IMR-90 (cell line): ENCODE results near the gene FAM20C. TPM values are rescaled to one million over a fixed set of nuclear protein-coding genes. Genes with fewer than 3 reads are reported as not detected.

Source experiments
- ATAC-seq: fragments of 200-7000 bp; cut with Tn5 transposase; 2 replicates; pipeline ENCODE4 v1.9.1; 2020; ENCODE audit warnings: low read depth, mild to moderate bottlenecking, moderate library complexity
- BruUV-seq: library from RNA; stranded (reverse); fragments of 400-500 nt; replicated peaks from 2 replicates; lab custom pipeline; 2021; lab: Mats Ljungman, UMichigan
- CTCF ChIA-PET: fragments of 300-600 bp; formaldehyde crosslinking; extraction: SDS; loops from one replicate; lab custom pipeline; 2021; ENCODE audit warnings: antibody characterized with exemption; lab: Yijun Ruan, JAX
- POLR2A ChIA-PET: fragments of 300-600 bp; sonication (Branson Sonifier 250); formaldehyde crosslinking; loops from one replicate; lab custom pipeline; 2022; ENCODE audit warnings: antibody characterized with exemption; ENCODE audit not compliant: unreplicated experiment; lab: Charles Lee
- DNase-seq: peaks from one replicate; pipeline ENCODE4 v3.0.0; 2013
- H2AFZ ChIP-seq: replicated peaks from 2 replicates; pipeline ENCODE3; 2013; ENCODE audit warnings: low read length, mild to moderate bottlenecking; ENCODE audit not compliant: poor library complexity
- H2AK5ac ChIP-seq: 2 replicates; pipeline ENCODE4 v1.6.1; 2013; ENCODE audit warnings: low read depth, low read length, inconsistent platforms
- H2AK9ac ChIP-seq: replicated peaks from 2 replicates; pipeline ENCODE3; 2013; ENCODE audit warnings: mild to moderate bottlenecking, low read depth, low read length, moderate library complexity; ENCODE audit not compliant: poor library complexity
- H2BK120ac ChIP-seq: 2 replicates; pipeline ENCODE4 v1.6.1; 2013; ENCODE audit warnings: low read depth, low read length, inconsistent platforms
- H2BK15ac ChIP-seq: 3 replicates; pipeline ENCODE4 v1.6.1; 2013; ENCODE audit warnings: low read depth, low read length, inconsistent platforms
- H2BK20ac ChIP-seq: 2 replicates; pipeline ENCODE4 v1.6.1; 2013; ENCODE audit warnings: low read depth, mild to moderate bottlenecking, inconsistent platforms, low read length, moderate library complexity
- H2BK5ac ChIP-seq: 2 replicates; pipeline ENCODE4 v1.6.1; 2013; ENCODE audit warnings: mild to moderate bottlenecking, low read depth, low read length, inconsistent platforms; ENCODE audit not compliant: poor library complexity, severe bottlenecking
- H3K14ac ChIP-seq: replicated peaks from 2 replicates; pipeline ENCODE4 v1.6.1; 2013; ENCODE audit warnings: low read depth, low read length, inconsistent platforms
- H3K18ac ChIP-seq: 2 replicates; pipeline ENCODE4 v1.6.1; 2013; ENCODE audit warnings: low read depth, low read length, control low read depth
- H3K23ac ChIP-seq: 2 replicates; pipeline ENCODE4 v1.6.1; 2013; ENCODE audit warnings: low read depth, low read length, inconsistent platforms
- H3K27ac ChIP-seq: 2 replicates; pipeline ENCODE4 v1.5.1; 2013; ENCODE audit warnings: mild to moderate bottlenecking, control low read depth, low read length; ENCODE audit not compliant: insufficient read depth
- H3K27me3 ChIP-seq: 2 replicates; pipeline ENCODE4 v1.6.1; 2013; ENCODE audit warnings: low read length; ENCODE audit not compliant: control insufficient read depth, insufficient read depth
- H3K36me3 ChIP-seq: 2 replicates; pipeline ENCODE4 v1.6.1; 2013; ENCODE audit warnings: low read length, mixed read lengths; ENCODE audit not compliant: control insufficient read depth, insufficient read depth
- H3K4ac ChIP-seq: 2 replicates; pipeline ENCODE4 v1.6.1; 2013; ENCODE audit warnings: low read depth, low read length, inconsistent platforms
- H3K4me1 ChIP-seq: 2 replicates; pipeline ENCODE4 v1.6.1; 2013; ENCODE audit warnings: low read length, mixed read lengths; ENCODE audit not compliant: control insufficient read depth, insufficient read depth
- H3K4me2 ChIP-seq: 2 replicates; pipeline ENCODE4 v1.6.1; 2013; ENCODE audit warnings: low read depth, mild to moderate bottlenecking, control low read depth, low read length, moderate library complexity
- H3K4me3 ChIP-seq: 2 replicates; pipeline ENCODE4 v1.5.1; 2013; ENCODE audit warnings: low read depth, mild to moderate bottlenecking, control low read depth, low read length, moderate library complexity; ENCODE audit not compliant: insufficient read depth
- H3K56ac ChIP-seq: 2 replicates; pipeline ENCODE4 v1.6.1; 2013; ENCODE audit warnings: low read length, inconsistent platforms; ENCODE audit not compliant: insufficient read depth; ENCODE audit errors: extremely low read depth
- H3K79me1 ChIP-seq, 2 experiments: 2 replicates each; pipeline ENCODE4 v1.6.1; 2013; ENCODE audit warnings: low read length in 2 of 2, inconsistent platforms in 1 of 2, low read depth in 1 of 2
- H3K9ac ChIP-seq: 2 replicates; pipeline ENCODE4 v1.6.1; 2013; ENCODE audit warnings: low read depth, low read length, control low read depth
- H3K9me1 ChIP-seq: 2 replicates; pipeline ENCODE4 v1.6.1; 2013; ENCODE audit warnings: low read length, inconsistent platforms; ENCODE audit not compliant: insufficient read depth
- H3K9me3 ChIP-seq: 2 replicates; pipeline ENCODE4 v1.6.1; 2013; ENCODE audit warnings: low read length; ENCODE audit not compliant: control insufficient read depth, insufficient read depth
- H4K20me1 ChIP-seq: 2 replicates; pipeline ENCODE4 v1.6.1; 2013; ENCODE audit warnings: low read length, inconsistent platforms; ENCODE audit not compliant: insufficient read depth
- H4K5ac ChIP-seq: 2 replicates; pipeline ENCODE4 v1.6.1; 2013; ENCODE audit warnings: mild to moderate bottlenecking, low read depth, low read length, control low read depth
- H4K8ac ChIP-seq, 2 experiments: 2 replicates each; pipeline ENCODE4 v1.6.1; 2013; ENCODE audit warnings: low read depth in 2 of 2, low read length in 2 of 2, control low read depth in 1 of 2, inconsistent platforms in 1 of 2
- H4K91ac ChIP-seq: 2 replicates; pipeline ENCODE4 v1.6.1; 2013; ENCODE audit warnings: low read depth, low read length, inconsistent platforms; ENCODE audit not compliant: insufficient read depth
- CEBPB ChIP-seq: IDR thresholded peaks from 2 replicates; pipeline ENCODE4 v1.6.1; 2012; ENCODE audit warnings: low read depth, low read length, improper control_type of control experiment
- RCOR1 ChIP-seq: IDR thresholded peaks from 2 replicates; pipeline ENCODE4 v1.6.1; 2012; ENCODE audit warnings: mild to moderate bottlenecking, low read length, improper control_type of control experiment; ENCODE audit not compliant: insufficient replicate concordance
- WGBS, 2 experiments: methylation state at CpG; one replicate each; pipeline versions ENCODE4 v1.1.5 to v1.1.7; 2013; ENCODE audit warnings: missing lambda C conversion rate in 2 of 2; ENCODE audit not compliant: insufficient read length in 1 of 2; ENCODE audit errors: extremely low coverage in 2 of 2; 5-methylcytosine and 5-hydroxymethylcytosine counted together
- dilution Hi-C: fragments of 300-500 bp; cut with HindIII; formaldehyde crosslinking; loops from one replicate; pipeline ENCODE4 v1.14.3; 2018; ENCODE audit warnings: low sequenced_read_pairs; ENCODE audit not compliant: unreplicated experiment
- in situ Hi-C: fragments of 300-500 bp; cut with MboI; formaldehyde crosslinking; loops from 3 replicates; pipeline ENCODE4 v1.14.3; 2019; ENCODE audit warnings: low sequenced_read_pairs, inconsistent platforms, mixed read lengths
- intact Hi-C: fragments of 100-400 bp; cut with micrococcal nuclease; formaldehyde crosslinking; loops from 2 replicates; pipeline ENCODE4 v1.10.0; 2022
- polyA plus RNA-seq, 3 experiments: library from polyadenylated mRNA; depleted of rRNA; stranded (reverse); fragments of >200 nt; gene quantifications; 2 replicates each; pipeline ENCODE4 v1.2.3, GENCODE V29; 2012; ENCODE audit warnings: low replicate concordance in 1 of 3
- total RNA-seq: library from RNA; depleted of rRNA; stranded (reverse); fragments of >200 nt; gene quantifications from 2 replicates; pipeline ENCODE4 v1.2.3, GENCODE V29; 2012
- TF ChIP-seq, protein P1 (sequence below): fragments of 150-350 bp; IDR thresholded peaks from 2 replicates; pipeline ENCODE4 v1.6.1; 2016; ENCODE audit warnings: low read depth, mild to moderate bottlenecking, low read length, moderate library complexity, borderline replicate concordance

Gene FAM20C
- total and polyA plus RNA-seq, 2 of the 4 experiments (the other 2 are of a cell fraction): 7.7 to 36.6 TPM

DNA sequence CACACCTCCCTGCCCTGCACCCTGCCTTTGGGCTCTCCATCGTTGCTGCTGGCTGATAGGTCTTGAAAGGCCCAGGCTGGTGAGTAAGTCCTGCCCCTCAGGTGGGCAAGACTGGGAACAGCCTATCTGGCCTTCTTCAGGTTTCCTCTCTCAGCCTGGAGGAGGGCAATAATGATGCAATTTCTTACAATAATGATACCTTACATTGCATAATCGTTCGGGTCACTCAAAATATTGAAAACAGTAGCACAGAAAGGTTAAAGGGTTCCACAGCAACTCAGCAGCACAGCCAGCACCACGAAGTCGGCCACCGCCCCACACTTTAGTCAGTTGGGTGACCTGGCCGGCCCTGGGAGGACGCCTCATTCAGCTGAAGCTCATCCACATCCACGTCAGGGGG, 16.0 kb upstream of the FAM20C start:
- H2AK5ac ChIP-seq: no peak overlapping the region
- H3K23ac ChIP-seq: no peak overlapping the region
- no peak overlapping the region for H3K9ac ChIP-seq
- no peak overlapping the region for H3K4me3 ChIP-seq
- peaks cover 21% of the 10 kb centered on the region for H3K27me3 ChIP-seq
- H3K4me1 ChIP-seq: no peaks in the 10 kb centered on the region
- no peak overlapping the region for H4K91ac ChIP-seq
- no peak overlapping the region for H3K4me2 ChIP-seq
- in situ Hi-C loops (no loop called here), intact Hi-C loops (no loop called here), dilution Hi-C loops (no loop called here)
- H3K27ac ChIP-seq: no peak overlapping the region
- H3K9me3 ChIP-seq: no peaks in the 10 kb centered on the region
- H2BK15ac ChIP-seq: no peak overlapping the region
- H2AK9ac ChIP-seq: no peak overlapping the region
- 87% methylated on average over 6 of the region's 9 CpGs; no CpG with 5 or more reads in 1 of the 2 experiments for WGBS, 2 experiments
- H3K79me1 ChIP-seq: no peaks in the 10 kb centered on the region
- ChIA-PET CTCF (no interaction called here), POLR2A (no interaction called here)
- no peak overlapping the region for H2BK20ac ChIP-seq
- no peak overlapping the region for H2BK120ac ChIP-seq
- H4K20me1 ChIP-seq: no peaks in the 10 kb centered on the region
- TF ChIP-seq CEBPB: peak; percentile 30; the same call in 1 of the 2 replicates
- TF ChIP-seq RCOR1: no peak
- TF ChIP-seq, protein P1, sequence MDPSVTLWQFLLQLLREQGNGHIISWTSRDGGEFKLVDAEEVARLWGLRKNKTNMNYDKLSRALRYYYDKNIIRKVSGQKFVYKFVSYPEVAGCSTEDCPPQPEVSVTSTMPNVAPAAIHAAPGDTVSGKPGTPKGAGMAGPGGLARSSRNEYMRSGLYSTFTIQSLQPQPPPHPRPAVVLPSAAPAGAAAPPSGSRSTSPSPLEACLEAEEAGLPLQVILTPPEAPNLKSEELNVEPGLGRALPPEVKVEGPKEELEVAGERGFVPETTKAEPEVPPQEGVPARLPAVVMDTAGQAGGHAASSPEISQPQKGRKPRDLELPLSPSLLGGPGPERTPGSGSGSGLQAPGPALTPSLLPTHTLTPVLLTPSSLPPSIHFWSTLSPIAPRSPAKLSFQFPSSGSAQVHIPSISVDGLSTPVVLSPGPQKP: no peak
- H4K8ac ChIP-seq: no peak overlapping the region
- DNase-seq (no peak), ATAC-seq (no peak)
- H3K36me3 ChIP-seq: no peaks in the 10 kb centered on the region
- H4K5ac ChIP-seq: no peak overlapping the region
- no peak overlapping the region for H3K14ac ChIP-seq
- no peak overlapping the region for H2AFZ ChIP-seq
- H3K9me1 ChIP-seq: no peaks in the 10 kb centered on the region
- no peak overlapping the region for H3K18ac ChIP-seq
- H2BK5ac ChIP-seq: no peak overlapping the region
- no peak overlapping the region for H3K56ac ChIP-seq
- no TSS peak for BruUV-seq
- H3K4ac ChIP-seq: no peak overlapping the region
